ENCODE results near the gene COL9A2.

- TF ChIP-seq REST (IDR thresholded peaks at IDR 0.05; ENCODE audit: low read depth, low read length) (no peak), CTCF (IDR thresholded peaks at IDR 0.05) (no peak), TAF1 (IDR thresholded peaks at IDR 0.05; ENCODE audit: borderline replicate concordance, low read depth, low read length) (no peak), MAX (IDR thresholded peaks at IDR 0.05; ENCODE audit: low read depth) (no peak), POLR2AphosphoS5 (IDR thresholded peaks at IDR 0.05; ENCODE audit: low read depth, low read length) (no peak), USF2 (IDR thresholded peaks at IDR 0.05; ENCODE audit: borderline replicate concordance, low read depth, low read length) (no peak), RFX5 (IDR thresholded peaks at IDR 0.05; ENCODE audit: low read length) (no peak), FOXM1 (IDR thresholded peaks at IDR 0.05; ENCODE audit: low read depth) (no peak), MXI1 (IDR thresholded peaks at IDR 0.05; ENCODE audit: low read depth, low read length) (no peak), RXRA (IDR thresholded peaks at IDR 0.05; ENCODE audit: borderline replicate concordance, low read depth) (no peak)
Observed at GRCh38 chr1:40303790-40304189, 13.3 kb downstream of the COL9A2 start.

All from SK-N-SH (cell line).